HepG2 (cell line): ENCODE results near the gene ADARB2.

Experiments
- DMTF1 ChIP-seq: sonication (generic); formaldehyde crosslinking; IDR thresholded peaks from 2 replicates; pipeline ENCODE4 v1.4.0; 2020; ENCODE audit warnings: mild to moderate bottlenecking, missing genetic modification reagents
- FOXA1 ChIP-seq, 2 experiments: fragments of 450-650 bp in 1 of 2; sonication (generic) in 1 of 2; formaldehyde crosslinking in 1 of 2; IDR thresholded peaks; 2 replicates each; pipeline versions ENCODE4 v1.4.0 to v1.6.1; 2016 to 2020; ENCODE audit warnings: missing genetic modification reagents in 1 of 2
- HNF4G ChIP-seq, 2 experiments: sonication (generic) in 1 of 2; formaldehyde crosslinking in 1 of 2; IDR thresholded peaks; 2 replicates each; pipeline versions ENCODE4 v1.4.0 to v1.6.1; 2011 to 2020; ENCODE audit warnings: borderline replicate concordance in 2 of 2, low read depth in 2 of 2, mild to moderate bottlenecking in 2 of 2, low read length in 1 of 2, missing genetic modification reagents in 1 of 2, moderate library complexity in 1 of 2
- NFE2L1 ChIP-seq: sonication (generic); formaldehyde crosslinking; IDR thresholded peaks from 2 replicates; pipeline ENCODE4 v1.4.0; 2020; ENCODE audit warnings: missing genetic modification reagents, mild to moderate bottlenecking, borderline replicate concordance
- SMYD3 ChIP-seq: sonication (generic); formaldehyde crosslinking; IDR thresholded peaks from 2 replicates; pipeline ENCODE4 v1.8.1; 2023; ENCODE audit warnings: mild to moderate bottlenecking, missing genetic modification reagents
- ZNF781 ChIP-seq: sonication (generic); formaldehyde crosslinking; IDR thresholded peaks from 2 replicates; pipeline ENCODE4 v1.5.1; 2020; ENCODE audit warnings: borderline replicate concordance, mild to moderate bottlenecking, missing genetic modification reagents; ENCODE audit errors: not compliant biosample characterization
- TF ChIP-seq, protein P1 (sequence below): conservative IDR thresholded peaks from 2 replicates; pipeline ENCODE4 v1.6.1; 2018; ENCODE audit warnings: missing genetic modification reagents
- TF ChIP-seq, protein P2 (sequence below): sonication (generic); formaldehyde crosslinking; IDR thresholded peaks from 2 replicates; pipeline ENCODE4 v1.5.0; 2020; ENCODE audit warnings: mild to moderate bottlenecking, missing genetic modification reagents, moderate library complexity

DNA sequence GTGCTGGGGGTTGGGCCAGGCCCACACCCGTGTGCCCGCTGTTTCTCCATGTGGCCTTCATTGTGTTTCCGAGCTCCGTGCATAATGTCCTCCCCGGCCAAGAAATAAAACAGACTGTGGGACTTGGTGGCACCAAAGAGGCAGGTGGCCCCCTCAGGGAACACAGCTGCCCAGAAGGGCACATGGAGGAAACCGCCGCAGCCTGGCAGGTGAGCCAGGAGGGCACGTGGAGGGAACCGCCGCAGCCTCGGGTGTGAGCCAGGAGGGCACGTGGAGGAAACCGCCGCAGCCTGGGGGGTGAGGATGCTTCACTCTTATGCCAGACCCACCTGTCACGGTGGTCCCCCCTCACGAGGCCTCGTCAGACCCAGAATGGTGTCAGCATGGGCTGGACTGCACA, 392.5 kb downstream of the ADARB2 start:
- TF ChIP-seq NFE2L1 (CRISPR knock-in tag) (no peak), DMTF1 (no peak), ZNF781 (no peak), SMYD3 (CRISPR knock-in tag) (no peak), HNF4G (IDR thresholded peaks at IDR 0.05; ENCODE audit: borderline replicate concordance, low read depth, low read length) (no peak), HNF4G (CRISPR knock-in tag; IDR thresholded peaks at IDR 0.05; ENCODE audit: borderline replicate concordance, low read depth) (no peak), FOXA1 (IDR thresholded peaks at IDR 0.05) (no peak), FOXA1 (CRISPR knock-in tag; IDR thresholded peaks at IDR 0.05) (no peak)
- TF ChIP-seq, protein P1, sequence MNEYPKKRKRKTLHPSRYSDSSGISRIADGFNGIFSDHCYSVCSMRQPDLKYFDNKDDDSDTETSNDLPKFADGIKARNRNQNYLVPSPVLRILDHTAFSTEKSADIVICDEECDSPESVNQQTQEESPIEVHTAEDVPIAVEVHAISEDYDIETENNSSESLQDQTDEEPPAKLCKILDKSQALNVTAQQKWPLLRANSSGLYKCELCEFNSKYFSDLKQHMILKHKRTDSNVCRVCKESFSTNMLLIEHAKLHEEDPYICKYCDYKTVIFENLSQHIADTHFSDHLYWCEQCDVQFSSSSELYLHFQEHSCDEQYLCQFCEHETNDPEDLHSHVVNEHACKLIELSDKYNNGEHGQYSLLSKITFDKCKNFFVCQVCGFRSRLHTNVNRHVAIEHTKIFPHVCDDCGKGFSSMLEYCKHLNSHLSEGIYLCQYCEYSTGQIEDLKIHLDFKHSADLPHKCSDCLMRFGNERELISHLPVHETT (CRISPR knock-in tag), result no peak
- TF ChIP-seq, protein P2, sequence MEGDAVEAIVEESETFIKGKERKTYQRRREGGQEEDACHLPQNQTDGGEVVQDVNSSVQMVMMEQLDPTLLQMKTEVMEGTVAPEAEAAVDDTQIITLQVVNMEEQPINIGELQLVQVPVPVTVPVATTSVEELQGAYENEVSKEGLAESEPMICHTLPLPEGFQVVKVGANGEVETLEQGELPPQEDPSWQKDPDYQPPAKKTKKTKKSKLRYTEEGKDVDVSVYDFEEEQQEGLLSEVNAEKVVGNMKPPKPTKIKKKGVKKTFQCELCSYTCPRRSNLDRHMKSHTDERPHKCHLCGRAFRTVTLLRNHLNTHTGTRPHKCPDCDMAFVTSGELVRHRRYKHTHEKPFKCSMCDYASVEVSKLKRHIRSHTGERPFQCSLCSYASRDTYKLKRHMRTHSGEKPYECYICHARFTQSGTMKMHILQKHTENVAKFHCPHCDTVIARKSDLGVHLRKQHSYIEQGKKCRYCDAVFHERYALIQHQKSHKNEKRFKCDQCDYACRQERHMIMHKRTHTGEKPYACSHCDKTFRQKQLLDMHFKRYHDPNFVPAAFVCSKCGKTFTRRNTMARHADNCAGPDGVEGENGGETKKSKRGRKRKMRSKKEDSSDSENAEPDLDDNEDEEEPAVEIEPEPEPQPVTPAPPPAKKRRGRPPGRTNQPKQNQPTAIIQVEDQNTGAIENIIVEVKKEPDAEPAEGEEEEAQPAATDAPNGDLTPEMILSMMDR (CRISPR knock-in tag), result no peak
